ENCODE results near the gene GAPVD1. TPM values are rescaled to one million over a fixed set of nuclear protein-coding genes. Genes with fewer than 3 reads are reported as not detected.

The GAPVD1 gene
- total RNA-seq, 1 donor from 2014 or later = 37.9 TPM

- no peak overlapping the region for H3K27ac Mint-ChIP-seq (ENCODE audit: unreplicated experiment)
Observed at GRCh38 chr9:125254231-125254630, 7.4 kb upstream of the GAPVD1 start.

GRCh38 chr9:125255781-125256391 lies 5.7 kb upstream of the GAPVD1 start:
- peak; percentile 42 for DNase-seq (ENCODE audit: low spot score)
- Mint-ChIP-seq H3K36me3 (ENCODE audit: low read depth, unreplicated experiment) (peaks cover 2% of the 10 kb centered on the region), H3K4me3 (ENCODE audit: unreplicated experiment) (no peak overlapping the region), H3K4me1 (ENCODE audit: unreplicated experiment) (peaks cover 6% of the 10 kb centered on the region), H3K27me3 (ENCODE audit: unreplicated experiment) (no peaks in the 10 kb centered on the region), H3K9me3 (ENCODE audit: unreplicated experiment) (no peaks in the 10 kb centered on the region), H3K27ac (ENCODE audit: unreplicated experiment) (no peak overlapping the region)
- no peak for TF ChIP-seq CTCF (IDR thresholded peaks at IDR 0.05; ENCODE audit: unreplicated experiment)

More at GRCh38 chr9:125254231-125254630, 7.4 kb upstream of the GAPVD1 start:
- TF ChIP-seq CTCF (IDR thresholded peaks at IDR 0.05; ENCODE audit: unreplicated experiment) = no peak
- Mint-ChIP-seq H3K27me3 (ENCODE audit: unreplicated experiment) (no peaks in the 10 kb centered on the region), H3K4me1 (ENCODE audit: unreplicated experiment) (no peaks in the 10 kb centered on the region), H3K36me3 (ENCODE audit: low read depth, unreplicated experiment) (no peaks in the 10 kb centered on the region), H3K4me3 (ENCODE audit: unreplicated experiment) (no peak overlapping the region), H3K9me3 (ENCODE audit: unreplicated experiment) (no peaks in the 10 kb centered on the region)
- DNase-seq (ENCODE audit: low spot score) = no peak

GRCh38 chr9:125258160-125258785 lies 3.4 kb upstream of the GAPVD1 start:
- Mint-ChIP-seq H3K4me3 (ENCODE audit: unreplicated experiment) (no peak overlapping the region), H3K4me1 (ENCODE audit: unreplicated experiment) (peaks cover 21% of the 10 kb centered on the region), H3K9me3 (ENCODE audit: unreplicated experiment) (no peaks in the 10 kb centered on the region), H3K27me3 (ENCODE audit: unreplicated experiment) (peaks cover 6% of the 10 kb centered on the region), H3K27ac (ENCODE audit: unreplicated experiment) (no peak overlapping the region), H3K36me3 (ENCODE audit: low read depth, unreplicated experiment) (peaks cover 7% of the 10 kb centered on the region)
- no peak for TF ChIP-seq CTCF (IDR thresholded peaks at IDR 0.05; ENCODE audit: unreplicated experiment)
- DNase-seq (ENCODE audit: low spot score) = no peak

GRCh38 chr9:125258832-125259534 lies 2.6 kb upstream of the GAPVD1 start:
- H3K9me3 Mint-ChIP-seq (ENCODE audit: unreplicated experiment) = no peaks in the 10 kb centered on the region
- DNase-seq (ENCODE audit: low spot score) = no peak
- peaks cover 6% of the 10 kb centered on the region for H3K27me3 Mint-ChIP-seq (ENCODE audit: unreplicated experiment)
- H3K27ac Mint-ChIP-seq (ENCODE audit: unreplicated experiment) = no peak overlapping the region
- H3K36me3 Mint-ChIP-seq (ENCODE audit: low read depth, unreplicated experiment) = peaks cover 10% of the 10 kb centered on the region
- TF ChIP-seq CTCF (IDR thresholded peaks at IDR 0.05; ENCODE audit: unreplicated experiment) = no peak
- no peak overlapping the region for H3K4me3 Mint-ChIP-seq (ENCODE audit: unreplicated experiment)
- peaks cover 24% of the 10 kb centered on the region for H3K4me1 Mint-ChIP-seq (ENCODE audit: unreplicated experiment)

GRCh38 chr9:125260561-125260960 lies 1.1 kb upstream of the GAPVD1 start:
- Mint-ChIP-seq H3K4me3 (ENCODE audit: unreplicated experiment) (peak overlapping the region; percentile 92), H3K4me1 (ENCODE audit: unreplicated experiment) (peaks cover 24% of the 10 kb centered on the region), H3K27ac (ENCODE audit: unreplicated experiment) (peak overlapping the region; percentile 98), H3K36me3 (ENCODE audit: low read depth, unreplicated experiment) (peaks cover 15% of the 10 kb centered on the region), H3K9me3 (ENCODE audit: unreplicated experiment) (no peaks in the 10 kb centered on the region), H3K27me3 (ENCODE audit: unreplicated experiment) (peaks cover 6% of the 10 kb centered on the region)
- DNase-seq (ENCODE audit: low spot score) = no peak
- no peak for TF ChIP-seq CTCF (IDR thresholded peaks at IDR 0.05; ENCODE audit: unreplicated experiment)

All from endothelial cell (in vitro differentiated cells).